SU-DHL-6 (cell line): Measurements from ENCODE around the gene MADD.

ENCODE experiments used
- CTCF ChIP-seq: fragments of 200-600 bp; sonication (generic); IDR thresholded peaks from one replicate; pipeline ENCODE4 v1.5.1; 2017; ENCODE audit warnings: antibody characterized with exemption, mild to moderate bottlenecking, low read length, moderate library complexity; ENCODE audit not compliant: insufficient read depth, poor library complexity, severe bottlenecking
- EZH2phosphoT487 ChIP-seq: fragments of 200-600 bp; sonication (generic), shearing (Covaris generic); conservative IDR thresholded peaks from 2 replicates; pipeline ENCODE4 v1.6.1; 2018; ENCODE audit warnings: mild to moderate bottlenecking, antibody characterized with exemption, low read length, moderate library complexity, mixed read lengths

DNA sequence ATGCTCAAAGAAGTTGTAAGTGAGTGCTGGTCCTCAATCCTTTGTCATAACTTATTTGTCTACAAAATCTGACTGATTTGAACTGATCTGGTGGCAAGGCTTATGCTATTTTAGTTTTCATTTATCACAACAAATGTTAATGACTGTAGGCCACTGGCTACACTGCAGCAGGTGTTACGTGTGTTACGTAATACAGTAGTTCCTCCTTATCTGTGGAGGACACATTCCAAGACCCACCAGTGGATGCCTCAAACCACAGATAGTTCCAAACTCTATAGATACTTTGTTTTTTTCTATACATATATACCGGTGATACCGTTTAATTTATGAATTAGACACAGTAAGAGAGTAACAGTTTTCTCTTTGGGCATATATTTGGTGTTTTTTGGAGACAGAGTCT, 7.0 kb downstream of the MADD start:
- TF ChIP-seq CTCF (no peak), EZH2phosphoT487 (no peak)
